Stimulated activated CD8-positive, alpha-beta memory T cell treated with anti-CD3 and anti-CD28 coated beads, Interleukin-12 subunit alpha, Interleukin-12 subunit beta, amount 100 ng/mL, for 24 hours (primary cell): ENCODE measurements around the gene TTBK1.

ENCODE experiments used
- DNase-seq: peaks from one replicate; pipeline ENCODE4 v3.0.0-alpha.2; 2020; ENCODE audit errors: extremely low read depth

The TTBK1 gene

DNA sequence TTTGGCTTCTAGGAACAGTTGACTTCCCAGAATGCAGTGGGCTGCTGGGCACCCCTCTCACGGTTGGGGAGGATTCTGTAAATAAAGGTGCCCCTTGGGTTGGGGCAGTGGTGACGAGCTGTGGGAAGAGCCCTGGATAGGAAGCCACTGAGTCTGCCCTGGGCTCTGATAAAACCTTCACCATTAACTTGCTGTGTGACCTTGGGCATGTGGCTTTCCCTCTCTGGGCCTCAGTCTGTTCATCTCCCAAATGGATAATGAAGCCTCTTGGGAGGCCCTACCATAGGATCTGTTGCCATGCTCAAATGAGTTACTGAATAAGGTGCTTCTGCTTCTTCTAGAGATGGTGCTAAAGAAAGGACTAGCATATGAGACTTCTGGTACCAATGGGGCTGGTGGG is 61.6 kb downstream of the TTBK1 start:
- DNase-seq: no peak

DNA sequence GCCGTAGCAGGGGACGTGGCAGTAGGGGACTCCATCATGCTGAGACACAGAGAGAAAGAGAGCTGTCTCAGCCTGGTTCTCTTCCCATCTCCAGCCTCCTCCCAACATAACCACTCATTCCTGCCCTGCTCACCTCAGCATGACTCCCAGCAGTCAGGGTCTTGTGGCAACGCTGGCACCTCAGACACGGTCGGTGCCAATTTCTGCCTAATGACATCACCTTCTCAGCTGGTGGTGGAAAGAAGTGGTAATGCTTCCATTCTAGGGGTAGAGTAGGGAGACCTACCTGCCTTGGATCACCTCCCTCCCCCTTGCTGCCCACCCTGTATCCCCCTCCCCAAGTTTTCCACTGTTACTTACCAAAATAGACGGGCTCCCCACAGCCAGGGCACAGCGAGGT is 62.8 kb downstream of the TTBK1 start:
- DNase-seq: no peak

- DNase-seq: no peak
Observed at GRCh38 chr6:43307451-43308100, 64.3 kb downstream of the TTBK1 start.

- DNase-seq: no peak
Observed at GRCh38 chr6:43308101-43308989, 65.1 kb downstream of the TTBK1 start, which contains the start of gene CRIP3. Gene CRIP3 (minus strand): TSS chr6:43308826. CDS start chr6:43308792, 34 bp downstream.

- no peak for DNase-seq
Observed at GRCh38 chr6:43308990-43309477, 65.8 kb downstream of the TTBK1 start.

DNA sequence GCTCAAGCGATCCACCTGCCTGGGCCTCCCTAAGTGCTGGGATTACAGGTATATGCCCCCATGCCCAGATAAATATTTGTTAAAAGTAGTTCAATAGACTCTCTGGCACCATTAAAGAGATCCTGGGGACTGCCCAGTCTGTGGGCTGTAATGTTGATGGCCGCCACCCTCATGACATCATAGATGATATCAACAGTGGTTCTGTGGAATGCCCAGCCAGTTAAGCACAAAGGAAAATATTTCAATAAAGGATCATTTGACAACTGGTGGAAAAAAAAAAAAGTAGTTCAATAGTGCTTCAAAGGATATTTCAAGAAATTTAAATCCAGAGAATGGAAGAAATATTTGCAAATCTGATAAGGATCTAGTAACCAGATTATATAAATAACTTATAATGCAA is 66.9 kb downstream of the TTBK1 start:
- DNase-seq: no peak

DNA sequence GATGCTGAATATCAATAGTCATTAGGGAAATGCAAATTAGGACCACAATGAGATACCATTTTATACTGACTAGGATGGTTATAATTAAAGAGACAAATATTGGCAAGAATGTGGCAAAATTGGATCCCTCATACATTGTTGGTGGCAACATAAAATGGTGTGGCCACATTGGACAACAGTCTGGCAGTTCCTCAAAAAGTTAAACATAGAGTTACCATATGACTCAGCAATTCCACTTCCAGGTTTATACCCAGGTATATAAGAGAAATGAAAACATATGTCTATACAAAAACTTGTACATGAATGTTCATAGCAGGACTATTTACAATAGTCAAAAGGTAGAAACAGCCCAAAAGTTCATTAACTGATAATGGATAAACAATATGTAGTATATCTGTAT is 67.3 kb downstream of the TTBK1 start:
- no peak for DNase-seq

DNA sequence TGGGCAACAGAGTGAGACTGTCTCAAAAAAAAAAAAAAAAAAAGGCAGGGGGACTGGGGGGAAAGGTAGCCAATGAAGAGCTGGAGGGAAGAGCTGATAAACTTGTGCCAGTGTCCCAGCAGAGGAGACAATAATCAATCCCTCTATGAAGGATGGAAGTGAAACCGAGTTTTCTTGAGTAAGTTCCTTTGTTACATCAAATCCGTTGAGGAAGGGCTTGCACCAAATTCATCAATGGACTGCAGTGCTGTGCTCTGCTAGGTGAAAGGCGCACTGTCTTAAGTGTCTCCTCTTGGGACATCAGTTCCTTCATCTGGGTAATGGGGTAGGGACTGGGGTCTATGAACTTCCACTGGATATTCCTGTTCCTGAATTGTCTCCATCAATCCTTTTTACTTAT is 68.4 kb downstream of the TTBK1 start:
- no peak for DNase-seq

GRCh38 chr6:43313813-43314212 is 70.5 kb downstream of the TTBK1 start:
- no peak for DNase-seq

DNA sequence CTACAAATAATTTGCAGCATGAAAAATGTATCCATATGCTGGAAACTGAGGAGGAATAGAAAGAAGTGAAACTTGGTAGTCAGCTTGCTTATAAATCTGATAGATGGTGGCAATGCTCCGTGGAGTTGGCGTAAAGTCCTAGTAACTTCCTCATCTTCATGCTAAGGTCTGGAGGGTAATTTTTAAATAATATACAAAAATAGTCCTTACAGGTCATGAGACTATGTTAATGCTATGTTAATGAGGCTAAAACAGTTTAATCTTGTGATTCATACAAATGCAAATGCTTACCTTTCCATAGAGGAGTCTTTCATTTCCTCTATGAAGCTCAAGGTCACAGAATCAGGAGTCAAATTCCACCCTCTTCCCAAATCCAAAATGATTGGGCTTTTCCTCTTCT is 74.7 kb downstream of the TTBK1 start:
- DNase-seq: no peak

- no peak for DNase-seq
Observed at GRCh38 chr6:43325876-43326275, 82.6 kb downstream of the TTBK1 start.

DNA sequence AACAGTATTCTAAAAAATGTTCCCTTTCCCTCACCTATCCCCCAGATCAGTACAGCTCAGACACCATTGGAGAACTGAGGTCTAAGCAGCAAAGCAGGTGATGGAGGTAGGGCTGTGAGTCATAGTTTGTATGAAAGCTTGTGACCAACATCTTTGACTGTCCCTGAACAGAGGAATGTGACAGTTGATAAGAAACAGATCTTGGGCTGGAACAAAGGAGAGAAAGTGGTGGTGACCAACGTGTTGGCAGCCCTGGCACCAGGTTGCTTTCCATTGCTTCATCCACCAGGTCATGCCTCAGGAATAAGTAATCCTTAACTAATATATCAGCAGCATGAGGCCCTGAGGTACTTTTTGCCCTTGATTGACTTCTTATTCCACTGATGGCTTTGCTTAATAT is 85.2 kb downstream of the TTBK1 start:
- no peak for DNase-seq

- no peak for DNase-seq
Observed at GRCh38 chr6:43331470-43331869, 88.2 kb downstream of the TTBK1 start.

DNA sequence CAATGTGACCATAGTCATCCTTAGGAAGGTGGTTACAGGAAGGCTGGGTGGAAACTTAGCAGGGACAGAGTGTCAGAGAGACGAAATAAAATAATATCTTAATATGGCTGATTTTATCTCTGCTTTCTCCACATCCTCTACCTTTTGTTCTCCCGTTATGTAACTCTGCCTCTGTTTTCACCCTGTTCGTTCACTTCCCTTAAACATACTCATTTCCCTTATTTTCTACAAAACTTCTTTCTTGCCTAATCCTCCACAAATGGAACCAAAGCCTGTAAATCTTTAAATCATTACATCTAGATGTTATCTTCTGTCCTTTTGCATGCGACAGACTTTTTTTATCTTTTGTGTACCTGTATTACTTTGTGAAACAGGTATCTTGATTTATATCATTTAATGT is 88.6 kb downstream of the TTBK1 start:
- no peak for DNase-seq

DNA sequence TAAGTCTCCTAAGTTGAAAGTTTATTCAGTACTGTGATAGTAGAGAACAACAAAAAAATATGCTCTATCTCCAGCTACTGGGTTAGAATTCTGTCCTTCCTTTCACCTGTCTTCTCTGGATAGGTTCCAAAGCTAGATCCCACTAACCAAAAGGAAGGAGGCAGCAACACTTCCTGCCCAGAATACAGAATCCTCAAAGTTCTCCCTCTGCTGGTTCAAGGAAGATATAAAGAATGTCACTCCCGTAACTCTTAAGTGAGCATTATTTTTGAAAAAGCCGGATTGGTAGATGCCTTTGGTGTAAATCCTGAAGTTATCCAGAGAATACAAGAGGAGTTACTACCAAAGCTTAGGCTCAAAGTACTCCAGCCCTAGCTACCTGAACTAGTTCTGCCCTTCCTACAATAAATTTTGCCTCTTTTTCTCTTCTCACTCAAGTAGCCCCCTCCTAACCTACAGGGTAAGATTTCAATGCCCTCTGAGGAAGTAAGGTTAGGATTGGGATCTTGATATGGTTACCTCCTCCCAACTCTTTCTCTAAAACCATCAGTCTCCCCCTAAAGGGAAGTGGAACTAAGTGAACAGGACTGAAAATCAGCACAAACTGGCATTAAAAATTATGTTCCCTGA is 91.3 kb downstream of the TTBK1 start:
- DNase-seq: no peak

GRCh38 chr6:43335469-43335868 is 92.2 kb downstream of the TTBK1 start:
- DNase-seq: no peak

DNA sequence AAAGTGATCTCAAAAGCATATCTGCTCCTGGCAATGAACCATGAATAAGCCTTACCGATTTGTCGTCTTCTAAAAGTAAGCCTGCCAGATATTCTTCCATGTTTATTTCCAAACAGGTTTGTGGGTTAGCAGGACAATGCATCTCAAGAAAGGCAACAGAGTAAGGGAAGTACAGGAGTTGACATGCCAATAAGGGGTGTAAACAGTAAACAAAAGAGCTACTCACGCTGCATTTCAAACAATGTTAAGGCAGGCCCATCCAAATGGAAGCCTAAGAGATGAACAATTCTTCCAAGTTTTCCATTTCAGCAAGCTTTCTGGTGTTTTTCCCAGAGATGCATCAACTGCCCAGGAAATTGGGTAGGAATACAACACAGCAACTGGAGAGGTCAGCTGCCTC is 93.1 kb downstream of the TTBK1 start:
- no peak for DNase-seq
